ENCODE measurements around the gene BRINP2.
A peak's percentile ranks its signal among the peaks of the same experiment; 100 is the strongest.

BRINP2 gene

GRCh38 chr1:177227978-177228692, 57.4 kb downstream of the BRINP2 start:
- peak in 1 of 14 donors; percentile 19 for DNase-seq

GRCh38 chr1:177228693-177229065, 57.9 kb downstream of the BRINP2 start:
- DNase-seq = no peak

GRCh38 chr1:177229781-177230180, 59.0 kb downstream of the BRINP2 start:
- DNase-seq = peak in 2 of 14 donors; percentile 29 to 39

GRCh38 chr1:177230228-177231016, 59.7 kb downstream of the BRINP2 start:
- DNase-seq = no peak

- DNase-seq = no peak
These were observed 64.6 kb downstream of the BRINP2 start for GRCh38 chr1:177235350-177235749.

GRCh38 chr1:177236962-177237361, 66.2 kb downstream of the BRINP2 start:
- no peak for DNase-seq

GRCh38 chr1:177238967-177239366, 68.2 kb downstream of the BRINP2 start:
- no peak for DNase-seq

- peak in 1 of 14 donors; percentile 22 for DNase-seq
These were observed 69.0 kb downstream of the BRINP2 start for GRCh38 chr1:177239792-177240191.

- no peak for DNase-seq
These were observed 73.0 kb downstream of the BRINP2 start for GRCh38 chr1:177243773-177244172.

- DNase-seq = no peak
These were observed 76.2 kb downstream of the BRINP2 start for GRCh38 chr1:177246710-177247580.

- DNase-seq = no peak
These were observed 76.9 kb downstream of the BRINP2 start for GRCh38 chr1:177247623-177248176.

GRCh38 chr1:177248258-177248657, 77.5 kb downstream of the BRINP2 start:
- no peak for DNase-seq

- no peak for DNase-seq
These were observed 78.5 kb downstream of the BRINP2 start for GRCh38 chr1:177249231-177249630.

- no peak for DNase-seq
These were observed 82.1 kb downstream of the BRINP2 start for GRCh38 chr1:177252877-177253276.

GRCh38 chr1:177255411-177255810, 84.7 kb downstream of the BRINP2 start:
- DNase-seq = no peak

GRCh38 chr1:177256153-177257075, 85.7 kb downstream of the BRINP2 start:
- DNase-seq = peak in 11 of 14 donors; percentile 5 to 66 (median 50)

GRCh38 chr1:177257128-177257527, 86.4 kb downstream of the BRINP2 start:
- DNase-seq = no peak

- DNase-seq = no peak
These were observed 86.8 kb downstream of the BRINP2 start for GRCh38 chr1:177257576-177257975.

GRCh38 chr1:177270863-177271262, 100.1 kb downstream of the BRINP2 start:
- no peak for DNase-seq

GRCh38 chr1:177273141-177273540, 102.4 kb downstream of the BRINP2 start:
- DNase-seq = no peak

GRCh38 chr1:177274687-177275211, 104.0 kb downstream of the BRINP2 start:
- no peak for DNase-seq
